Measurements from ENCODE around the gene TBX4. TPM values are rescaled to one million over a fixed set of nuclear protein-coding genes. Genes with fewer than 3 reads are reported as not detected.

Gene TBX4
- total RNA-seq, 1 donor from 2014 or later: 56.6 TPM

GRCh38 chr17:61484174-61484573 lies 32.0 kb downstream of the TBX4 start:
- Mint-ChIP-seq H3K4me1 (peaks cover 58% of the 10 kb centered on the region), H3K27me3 (ENCODE audit: low read depth) (peaks cover 14% of the 10 kb centered on the region), H3K36me3 (peaks cover 8% of the 10 kb centered on the region), H3K9me3 (no peaks in the 10 kb centered on the region), H3K27ac (no peak overlapping the region), H3K4me3 (no peak overlapping the region)
- DNase-seq (ENCODE audit: low spot score in 2 of 2, unreplicated experiment in 2 of 2): no peak
- TF ChIP-seq CTCF (IDR thresholded peaks at IDR 0.05; ENCODE audit: unreplicated experiment): no peak

- Mint-ChIP-seq H3K27me3 (ENCODE audit: low read depth) (peaks cover 6% of the 10 kb centered on the region), H3K9me3 (no peaks in the 10 kb centered on the region), H3K4me1 (peaks cover 66% of the 10 kb centered on the region), H3K36me3 (peaks cover 5% of the 10 kb centered on the region), H3K27ac (peak overlapping the region; percentile 61), H3K4me3 (no peak overlapping the region)
- DNase-seq (ENCODE audit: low spot score in 2 of 2, unreplicated experiment in 2 of 2): peak in 1 of 2 experiments; percentile 31
- no peak for TF ChIP-seq CTCF (IDR thresholded peaks at IDR 0.05; ENCODE audit: unreplicated experiment)
These were observed 33.0 kb downstream of the TBX4 start for GRCh38 chr17:61485067-61485775.

- peaks cover 69% of the 10 kb centered on the region for H3K4me1 Mint-ChIP-seq
- DNase-seq (ENCODE audit: low spot score in 2 of 2, unreplicated experiment in 2 of 2): no peak
- TF ChIP-seq CTCF (IDR thresholded peaks at IDR 0.05; ENCODE audit: unreplicated experiment): peak; percentile 20
- H3K27ac Mint-ChIP-seq: peak overlapping the region; percentile 93
- H3K36me3 Mint-ChIP-seq: peaks cover under 1% of the 10 kb centered on the region
- no peak overlapping the region for H3K4me3 Mint-ChIP-seq
- H3K9me3 Mint-ChIP-seq: no peaks in the 10 kb centered on the region
- peaks cover under 1% of the 10 kb centered on the region for H3K27me3 Mint-ChIP-seq (ENCODE audit: low read depth)
These were observed 34.2 kb downstream of the TBX4 start for GRCh38 chr17:61486135-61487120.

- peak overlapping the region; percentile 12 for H3K4me3 Mint-ChIP-seq
- peak overlapping the region; percentile 68 for H3K27ac Mint-ChIP-seq
- no peaks in the 10 kb centered on the region for H3K27me3 Mint-ChIP-seq (ENCODE audit: low read depth)
- no peak for TF ChIP-seq CTCF (IDR thresholded peaks at IDR 0.05; ENCODE audit: unreplicated experiment)
- H3K36me3 Mint-ChIP-seq: no peaks in the 10 kb centered on the region
- DNase-seq (ENCODE audit: low spot score in 2 of 2, unreplicated experiment in 2 of 2): no peak
- peaks cover 69% of the 10 kb centered on the region for H3K4me1 Mint-ChIP-seq
- H3K9me3 Mint-ChIP-seq: no peaks in the 10 kb centered on the region
These were observed 35.2 kb downstream of the TBX4 start for GRCh38 chr17:61487161-61487988.

GRCh38 chr17:61487989-61488595 lies 35.9 kb downstream of the TBX4 start:
- peak overlapping the region; percentile 68 for H3K27ac Mint-ChIP-seq
- no peak overlapping the region for H3K4me3 Mint-ChIP-seq
- no peak for TF ChIP-seq CTCF (IDR thresholded peaks at IDR 0.05; ENCODE audit: unreplicated experiment)
- no peaks in the 10 kb centered on the region for H3K9me3 Mint-ChIP-seq
- peaks cover 68% of the 10 kb centered on the region for H3K4me1 Mint-ChIP-seq
- H3K36me3 Mint-ChIP-seq: no peaks in the 10 kb centered on the region
- no peak for DNase-seq (ENCODE audit: low spot score in 2 of 2, unreplicated experiment in 2 of 2)
- no peaks in the 10 kb centered on the region for H3K27me3 Mint-ChIP-seq (ENCODE audit: low read depth)
